OCI-LY1 (cell line): ENCODE measurements around the gene CCRL2.
A peak's percentile ranks its signal among the peaks of the same experiment; 100 is the strongest.

Experiments
- H2AFZ ChIP-seq: fragments of 200-600 bp; sonication (generic), shearing (Covaris generic); 2 replicates; pipeline ENCODE4 v1.6.0; 2014; ENCODE audit warnings: antibody characterized with exemption, mild to moderate bottlenecking, low read length
- H3F3A ChIP-seq: fragments of 200-600 bp; sonication (generic), shearing (Covaris generic); 2 replicates; pipeline ENCODE4 v1.6.0; 2014; ENCODE audit warnings: mild to moderate bottlenecking, antibody characterized with exemption, low read length, moderate library complexity; ENCODE audit not compliant: insufficient read depth
- H3K27ac ChIP-seq: fragments of 200-600 bp; sonication (generic); 2 replicates; pipeline ENCODE4 v1.5.1; 2014; ENCODE audit warnings: low read length, mixed run types, mild to moderate bottlenecking, low read depth; ENCODE audit not compliant: poor library complexity, severe bottlenecking
- H3K27me3 ChIP-seq: fragments of 200-600 bp; sonication (generic); 2 replicates; pipeline ENCODE4 v1.6.0; 2014; ENCODE audit warnings: antibody characterized with exemption, mild to moderate bottlenecking, low read length, moderate library complexity; ENCODE audit not compliant: insufficient read depth
- H3K36me3 ChIP-seq: fragments of 200-600 bp; sonication (generic); 2 replicates; pipeline ENCODE4 v1.6.1; 2014; ENCODE audit warnings: mild to moderate bottlenecking, antibody characterized with exemption, low read length, moderate library complexity, mixed read lengths; ENCODE audit not compliant: insufficient read depth
- H3K4me1 ChIP-seq: fragments of 200-600 bp; sonication (generic); 2 replicates; pipeline ENCODE4 v1.5.1; 2014; ENCODE audit warnings: mild to moderate bottlenecking, low read length, moderate library complexity; ENCODE audit not compliant: insufficient read depth, severe bottlenecking
- H3K4me2 ChIP-seq: fragments of 200-600 bp; sonication (generic), shearing (Covaris generic); 2 replicates; pipeline ENCODE4 v1.6.1; 2014; ENCODE audit warnings: low read length
- H3K4me3 ChIP-seq: fragments of 200-600 bp; sonication (generic); 2 replicates; pipeline ENCODE4 v1.5.1; 2014; ENCODE audit warnings: low read length, low read depth, mild to moderate bottlenecking, mixed read lengths; ENCODE audit not compliant: poor library complexity, severe bottlenecking
- H3K79me2 ChIP-seq: fragments of 200-600 bp; shearing (Covaris generic); 2 replicates; pipeline ENCODE4 v1.6.1; 2016; ENCODE audit warnings: mixed run types, low read length, mixed read lengths; ENCODE audit not compliant: insufficient read depth
- H3K9ac ChIP-seq: fragments of 200-600 bp; sonication (generic), shearing (Covaris generic); 2 replicates; pipeline ENCODE4 v1.6.1; 2014; ENCODE audit warnings: mild to moderate bottlenecking, low read length, mixed read lengths
- H3K9me2 ChIP-seq: fragments of 200-600 bp; sonication (generic), shearing (Covaris generic); 2 replicates; pipeline ENCODE4 v1.6.1; 2014; ENCODE audit warnings: low read depth, mild to moderate bottlenecking, low read length, mixed read lengths
- H3K9me3 ChIP-seq: fragments of 200-600 bp; shearing (Covaris generic); 2 replicates; pipeline ENCODE4 v1.6.1; 2014; ENCODE audit warnings: low read length, mixed read lengths
- H4K20me1 ChIP-seq: fragments of 200-600 bp; sonication (generic), shearing (Covaris generic); 2 replicates; pipeline ENCODE4 v1.6.0; 2016; ENCODE audit warnings: mild to moderate bottlenecking, low read length; ENCODE audit not compliant: insufficient read depth
- CTCF ChIP-seq: fragments of 200-600 bp; sonication (generic), shearing (Covaris generic); IDR thresholded peaks from 2 replicates; pipeline ENCODE4 v1.5.1; 2017; ENCODE audit warnings: mild to moderate bottlenecking, antibody characterized with exemption, low read length, moderate library complexity, mixed read lengths
- EZH2 ChIP-seq: fragments of 200-600 bp; sonication (generic), shearing (Covaris generic); IDR thresholded peaks from 2 replicates; pipeline ENCODE4 v1.8.0; 2017; ENCODE audit warnings: borderline replicate concordance, mixed run types, mild to moderate bottlenecking, antibody characterized with exemption, low read length, moderate library complexity, mixed read lengths

CCRL2 gene

GRCh38 chr3:46371519-46372340, 35.3 kb upstream of the CCRL2 start:
- Histone ChIP-seq H3K9ac (no peak overlapping the region), H3K4me1 (no peaks in the 10 kb centered on the region), H3K9me3 (no peaks in the 10 kb centered on the region), H3K27ac (no peak overlapping the region), H3K4me2 (no peak overlapping the region), H3K4me3 (no peak overlapping the region), H4K20me1 (no peaks in the 10 kb centered on the region), H3K9me2 (no peaks in the 10 kb centered on the region), H3K36me3 (no peaks in the 10 kb centered on the region), H3F3A (no peaks in the 10 kb centered on the region), H2AFZ (no peak overlapping the region), H3K79me2 (no peaks in the 10 kb centered on the region), H3K27me3 (peaks cover 5% of the 10 kb centered on the region)
- no peak for TF ChIP-seq EZH2
- TF ChIP-seq CTCF, result no peak

- Histone ChIP-seq H3K27ac (no peak overlapping the region), H3K9ac (no peak overlapping the region), H3K4me3 (no peak overlapping the region), H3K4me2 (no peak overlapping the region), H4K20me1 (no peaks in the 10 kb centered on the region), H2AFZ (no peak overlapping the region), H3K9me2 (no peaks in the 10 kb centered on the region), H3K79me2 (no peaks in the 10 kb centered on the region), H3K4me1 (no peaks in the 10 kb centered on the region), H3F3A (no peaks in the 10 kb centered on the region), H3K36me3 (no peaks in the 10 kb centered on the region), H3K9me3 (no peaks in the 10 kb centered on the region), H3K27me3 (peaks cover 5% of the 10 kb centered on the region)
- TF ChIP-seq EZH2 (no peak), CTCF (peak; percentile 48; the same call in 1 of the 2 replicates)
These were observed 34.3 kb upstream of the CCRL2 start for GRCh38 chr3:46372492-46373359.

GRCh38 chr3:46374755-46375154, 32.3 kb upstream of the CCRL2 start:
- peaks cover 5% of the 10 kb centered on the region for H3K27me3 ChIP-seq
- H3K4me1 ChIP-seq, result no peaks in the 10 kb centered on the region
- H3K9ac ChIP-seq, result no peak overlapping the region
- H3K27ac ChIP-seq, result no peak overlapping the region
- no peaks in the 10 kb centered on the region for H3K79me2 ChIP-seq
- H2AFZ ChIP-seq, result no peak overlapping the region
- H3K4me3 ChIP-seq, result no peak overlapping the region
- no peaks in the 10 kb centered on the region for H3F3A ChIP-seq
- H3K4me2 ChIP-seq, result no peak overlapping the region
- no peaks in the 10 kb centered on the region for H3K9me2 ChIP-seq
- TF ChIP-seq EZH2 (no peak), CTCF (no peak)
- H4K20me1 ChIP-seq, result no peaks in the 10 kb centered on the region
- no peaks in the 10 kb centered on the region for H3K9me3 ChIP-seq
- no peaks in the 10 kb centered on the region for H3K36me3 ChIP-seq
